MM.1S (cell line): Measurements from ENCODE around the gene UTP11.

Experiments
- EZH2 ChIP-seq: fragments of 300-600 bp; sonication (generic); optimal IDR thresholded peaks from 2 replicates; pipeline ENCODE3; 2017; ENCODE audit warnings: low read depth, mild to moderate bottlenecking, antibody characterized with exemption, low read length, mixed read lengths
- EZH2phosphoT487 ChIP-seq: fragments of 300-600 bp; sonication (generic); IDR thresholded peaks from 2 replicates; pipeline ENCODE4 v1.6.1; 2018; ENCODE audit warnings: antibody characterized with exemption, low read length
- TF ChIP-seq, protein P1 (sequence below): fragments of 300-600 bp; sonication (generic); IDR thresholded peaks from 2 replicates; pipeline ENCODE4 v1.5.1; 2016; ENCODE audit warnings: antibody characterized with exemption, low read length, mixed read lengths

- TF ChIP-seq EZH2phosphoT487, result no peak
- TF ChIP-seq, protein P1, sequence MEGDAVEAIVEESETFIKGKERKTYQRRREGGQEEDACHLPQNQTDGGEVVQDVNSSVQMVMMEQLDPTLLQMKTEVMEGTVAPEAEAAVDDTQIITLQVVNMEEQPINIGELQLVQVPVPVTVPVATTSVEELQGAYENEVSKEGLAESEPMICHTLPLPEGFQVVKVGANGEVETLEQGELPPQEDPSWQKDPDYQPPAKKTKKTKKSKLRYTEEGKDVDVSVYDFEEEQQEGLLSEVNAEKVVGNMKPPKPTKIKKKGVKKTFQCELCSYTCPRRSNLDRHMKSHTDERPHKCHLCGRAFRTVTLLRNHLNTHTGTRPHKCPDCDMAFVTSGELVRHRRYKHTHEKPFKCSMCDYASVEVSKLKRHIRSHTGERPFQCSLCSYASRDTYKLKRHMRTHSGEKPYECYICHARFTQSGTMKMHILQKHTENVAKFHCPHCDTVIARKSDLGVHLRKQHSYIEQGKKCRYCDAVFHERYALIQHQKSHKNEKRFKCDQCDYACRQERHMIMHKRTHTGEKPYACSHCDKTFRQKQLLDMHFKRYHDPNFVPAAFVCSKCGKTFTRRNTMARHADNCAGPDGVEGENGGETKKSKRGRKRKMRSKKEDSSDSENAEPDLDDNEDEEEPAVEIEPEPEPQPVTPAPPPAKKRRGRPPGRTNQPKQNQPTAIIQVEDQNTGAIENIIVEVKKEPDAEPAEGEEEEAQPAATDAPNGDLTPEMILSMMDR, result no peak
- TF ChIP-seq EZH2, result no peak
Observed at GRCh38 chr1:37989361-37989930, 23.1 kb upstream of the UTP11 start.
